ENCODE data around the gene MARCHF3.

Gene MARCHF3

DNA sequence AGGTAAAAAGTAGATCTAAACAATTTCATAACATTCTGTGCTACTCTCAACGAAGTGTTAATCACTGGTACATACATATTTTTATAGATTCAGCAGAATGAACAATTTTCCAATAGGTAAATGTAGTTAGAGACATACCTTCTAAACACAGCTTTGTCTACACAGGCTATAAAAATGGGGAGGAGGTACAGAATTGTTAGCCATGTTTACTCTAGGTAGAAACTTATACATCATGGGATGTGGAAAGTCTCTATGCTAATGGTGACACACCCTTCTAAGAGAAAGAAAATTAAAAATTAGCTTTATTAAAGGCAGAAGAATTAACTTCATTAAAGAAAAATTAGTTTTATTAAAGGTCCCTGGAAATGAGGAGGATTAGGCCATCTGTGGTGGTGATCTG, 31.2 kb upstream of the MARCHF3 start:
- Histone ChIP-seq H4K20me1 (ENCODE audit: insufficient read depth, low read length) (no peaks in the 10 kb centered on the region), H3K9ac (ENCODE audit: low read length) (no peak overlapping the region), H3K4me2 (ENCODE audit: low read length) (no peak overlapping the region), H3K36me3 (ENCODE audit: insufficient read depth, low read length) (peaks cover 18% of the 10 kb centered on the region), H3K4me1 (ENCODE audit: insufficient read depth, low read length, severe bottlenecking) (no peaks in the 10 kb centered on the region), H3F3A (ENCODE audit: insufficient read depth, low read length) (no peaks in the 10 kb centered on the region), H3K9me2 (ENCODE audit: low read depth, low read length) (no peaks in the 10 kb centered on the region), H3K79me2 (ENCODE audit: insufficient read depth, low read length) (no peaks in the 10 kb centered on the region), H3K4me3 (ENCODE audit: low read depth, low read length, poor library complexity, severe bottlenecking) (no peak overlapping the region), H2AFZ (ENCODE audit: low read length) (no peak overlapping the region), H3K27me3 (ENCODE audit: insufficient read depth, low read length) (no peaks in the 10 kb centered on the region), H3K27ac (ENCODE audit: low read depth, low read length, poor library complexity, severe bottlenecking) (no peak overlapping the region), H3K9me3 (ENCODE audit: low read length) (no peaks in the 10 kb centered on the region)
- TF ChIP-seq EZH2 (IDR thresholded peaks at IDR 0.05; ENCODE audit: borderline replicate concordance, low read length) = no peak
- TF ChIP-seq, protein P1, sequence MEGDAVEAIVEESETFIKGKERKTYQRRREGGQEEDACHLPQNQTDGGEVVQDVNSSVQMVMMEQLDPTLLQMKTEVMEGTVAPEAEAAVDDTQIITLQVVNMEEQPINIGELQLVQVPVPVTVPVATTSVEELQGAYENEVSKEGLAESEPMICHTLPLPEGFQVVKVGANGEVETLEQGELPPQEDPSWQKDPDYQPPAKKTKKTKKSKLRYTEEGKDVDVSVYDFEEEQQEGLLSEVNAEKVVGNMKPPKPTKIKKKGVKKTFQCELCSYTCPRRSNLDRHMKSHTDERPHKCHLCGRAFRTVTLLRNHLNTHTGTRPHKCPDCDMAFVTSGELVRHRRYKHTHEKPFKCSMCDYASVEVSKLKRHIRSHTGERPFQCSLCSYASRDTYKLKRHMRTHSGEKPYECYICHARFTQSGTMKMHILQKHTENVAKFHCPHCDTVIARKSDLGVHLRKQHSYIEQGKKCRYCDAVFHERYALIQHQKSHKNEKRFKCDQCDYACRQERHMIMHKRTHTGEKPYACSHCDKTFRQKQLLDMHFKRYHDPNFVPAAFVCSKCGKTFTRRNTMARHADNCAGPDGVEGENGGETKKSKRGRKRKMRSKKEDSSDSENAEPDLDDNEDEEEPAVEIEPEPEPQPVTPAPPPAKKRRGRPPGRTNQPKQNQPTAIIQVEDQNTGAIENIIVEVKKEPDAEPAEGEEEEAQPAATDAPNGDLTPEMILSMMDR (IDR thresholded peaks at IDR 0.05; ENCODE audit: low read length) = no peak

DNA sequence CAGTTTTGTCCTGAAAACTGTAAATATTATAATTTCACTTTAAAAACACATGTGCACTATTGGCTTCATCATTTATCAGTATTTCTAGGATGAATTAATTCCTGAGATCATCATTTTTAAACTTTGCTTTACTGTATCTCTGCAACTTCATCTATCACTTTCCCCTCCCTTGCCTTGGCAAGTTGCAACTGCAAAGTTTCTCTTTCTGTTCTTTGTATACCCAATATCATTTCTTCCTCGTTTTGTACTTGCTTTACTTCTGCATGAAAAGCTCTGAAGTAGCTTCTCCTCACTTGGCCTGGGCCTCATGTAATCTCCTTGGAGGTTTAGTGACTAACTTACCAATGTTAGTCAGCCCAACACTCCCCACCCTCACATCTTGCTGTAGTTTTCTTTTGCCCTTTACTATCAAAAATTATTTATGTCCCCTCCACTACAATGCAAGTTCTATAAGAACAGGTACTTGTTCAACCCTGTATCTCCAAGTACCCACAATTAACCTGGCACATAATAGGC, 30.2 kb upstream of the MARCHF3 start:
- H3F3A ChIP-seq (ENCODE audit: insufficient read depth, low read length) = no peaks in the 10 kb centered on the region
- H3K9me3 ChIP-seq (ENCODE audit: low read length) = no peaks in the 10 kb centered on the region
- TF ChIP-seq EZH2 (IDR thresholded peaks at IDR 0.05; ENCODE audit: borderline replicate concordance, low read length) = no peak
- H3K27ac ChIP-seq (ENCODE audit: low read depth, low read length, poor library complexity, severe bottlenecking) = no peak overlapping the region
- H3K4me1 ChIP-seq (ENCODE audit: insufficient read depth, low read length, severe bottlenecking) = no peaks in the 10 kb centered on the region
- H3K27me3 ChIP-seq (ENCODE audit: insufficient read depth, low read length) = no peaks in the 10 kb centered on the region
- no peak overlapping the region for H3K9ac ChIP-seq (ENCODE audit: low read length)
- no peaks in the 10 kb centered on the region for H3K9me2 ChIP-seq (ENCODE audit: low read depth, low read length)
- no peaks in the 10 kb centered on the region for H4K20me1 ChIP-seq (ENCODE audit: insufficient read depth, low read length)
- H3K36me3 ChIP-seq (ENCODE audit: insufficient read depth, low read length) = peaks cover 25% of the 10 kb centered on the region
- H3K79me2 ChIP-seq (ENCODE audit: insufficient read depth, low read length) = no peaks in the 10 kb centered on the region
- no peak overlapping the region for H3K4me3 ChIP-seq (ENCODE audit: low read depth, low read length, poor library complexity, severe bottlenecking)
- H2AFZ ChIP-seq (ENCODE audit: low read length) = no peak overlapping the region
- no peak overlapping the region for H3K4me2 ChIP-seq (ENCODE audit: low read length)

DNA sequence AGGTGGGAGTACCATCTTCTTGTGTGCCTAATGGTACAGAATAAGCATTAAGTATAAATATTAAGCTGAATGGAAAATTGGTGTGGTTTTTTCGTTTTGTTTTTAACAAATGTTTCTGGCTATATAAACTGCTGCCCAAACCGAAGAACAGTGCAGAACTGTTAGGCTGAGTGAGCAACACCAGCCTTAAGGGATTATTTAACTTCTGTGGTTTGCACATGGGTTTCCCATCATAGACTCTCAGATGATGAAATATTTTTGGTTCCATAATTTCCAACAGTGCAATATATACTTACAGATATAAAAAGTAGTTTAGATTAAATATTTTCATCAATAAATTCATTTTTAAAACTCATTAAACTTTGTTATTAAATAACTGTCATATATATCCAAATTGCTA, 26.5 kb upstream of the MARCHF3 start:
- no peak overlapping the region for H3K27ac ChIP-seq (ENCODE audit: low read depth, low read length, poor library complexity, severe bottlenecking)
- no peak overlapping the region for H3K4me2 ChIP-seq (ENCODE audit: low read length)
- no peak for TF ChIP-seq EZH2 (IDR thresholded peaks at IDR 0.05; ENCODE audit: borderline replicate concordance, low read length)
- TF ChIP-seq, protein P1 (IDR thresholded peaks at IDR 0.05; ENCODE audit: low read length) = no peak
- no peaks in the 10 kb centered on the region for H3K27me3 ChIP-seq (ENCODE audit: insufficient read depth, low read length)
- no peaks in the 10 kb centered on the region for H3K9me3 ChIP-seq (ENCODE audit: low read length)
- peaks cover 18% of the 10 kb centered on the region for H3K36me3 ChIP-seq (ENCODE audit: insufficient read depth, low read length)
- H3K79me2 ChIP-seq (ENCODE audit: insufficient read depth, low read length) = no peaks in the 10 kb centered on the region
- no peaks in the 10 kb centered on the region for H3F3A ChIP-seq (ENCODE audit: insufficient read depth, low read length)
- H3K9ac ChIP-seq (ENCODE audit: low read length) = no peak overlapping the region
- H2AFZ ChIP-seq (ENCODE audit: low read length) = no peak overlapping the region
- no peak overlapping the region for H3K4me3 ChIP-seq (ENCODE audit: low read depth, low read length, poor library complexity, severe bottlenecking)
- no peaks in the 10 kb centered on the region for H3K9me2 ChIP-seq (ENCODE audit: low read depth, low read length)
- no peaks in the 10 kb centered on the region for H3K4me1 ChIP-seq (ENCODE audit: insufficient read depth, low read length, severe bottlenecking)
- no peaks in the 10 kb centered on the region for H4K20me1 ChIP-seq (ENCODE audit: insufficient read depth, low read length)

Data from OCI-LY1 (cell line).